GM13976 (cell line): ENCODE results near the gene IKBKG.
"Not testable (repeated sequence)": the region's sequence is repeated elsewhere in the genome, so short reads cannot be mapped to it uniquely, and the experiment has no call there.

Experiments used
- DNase-seq: peaks from one replicate; pipeline ENCODE4 v3.0.0; 2012; ENCODE audit warnings: low spot score
- CTCF ChIP-seq: IDR thresholded peaks from 2 replicates; pipeline ENCODE4 v1.5.1; 2012; ENCODE audit warnings: borderline replicate concordance, mild to moderate bottlenecking; ENCODE audit not compliant: insufficient read depth; ENCODE audit errors: extremely low read depth, missing control alignments, control extremely low read depth
- in situ Hi-C: fragments of 300-500 bp; cut with MboI; formaldehyde crosslinking; loops from one replicate; pipeline ENCODE4 v1.12.0; 2022; ENCODE audit warnings: low sequenced_read_pairs, mixed read lengths, inconsistent platforms; ENCODE audit not compliant: unreplicated experiment

The IKBKG gene

GRCh38 chrX:154549766-154550165, 2.3 kb downstream of the IKBKG start:
- DNase-seq, result no peak
- in situ Hi-C loops, result loop anchor here (25.0 kb wide), 1 partner anchor 537 kb away; the partner anchor contains the start of gene IRAK1
- no peak for TF ChIP-seq CTCF

- in situ Hi-C loops, DNase-seq: not testable (repeated sequence)
These were observed 4.8 kb downstream of the IKBKG start for GRCh38 chrX:154552112-154552806.

GRCh38 chrX:154558060-154558690, 10.8 kb downstream of the IKBKG start:
- not testable (repeated sequence) for DNase-seq

GRCh38 chrX:154558896-154559295, 11.5 kb downstream of the IKBKG start:
- DNase-seq, in situ Hi-C loops: not testable (repeated sequence)

More at GRCh38 chrX:154558060-154558690, 10.8 kb downstream of the IKBKG start:
- in situ Hi-C loops, result not testable (repeated sequence)

- in situ Hi-C loops, DNase-seq: not testable (repeated sequence)
These were observed 12.9 kb downstream of the IKBKG start for GRCh38 chrX:154560326-154560725.

- in situ Hi-C loops, DNase-seq: not testable (repeated sequence)
These were observed 14.9 kb downstream of the IKBKG start for GRCh38 chrX:154562295-154562694.

GRCh38 chrX:154570361-154570760, 22.9 kb downstream of the IKBKG start:
- in situ Hi-C loops, DNase-seq: not testable (repeated sequence)

GRCh38 chrX:154573061-154573460, 25.6 kb downstream of the IKBKG start:
- DNase-seq, in situ Hi-C loops: not testable (repeated sequence)

GRCh38 chrX:154575076-154575475, 27.7 kb downstream of the IKBKG start:
- in situ Hi-C loops, result loop anchor here (25.0 kb wide), 2 partner anchors 162 to 262 kb away; partner anchors contain the start of gene SMIM9
- not testable (repeated sequence) for DNase-seq

- not testable (repeated sequence) for DNase-seq
- in situ Hi-C loops, result loop anchor here (25.0 kb wide), 2 partner anchors 154 to 254 kb away; partner anchors contain the start of gene SMIM9
These were observed 35.6 kb downstream of the IKBKG start for GRCh38 chrX:154582994-154583393.

GRCh38 chrX:154584585-154585183, 37.3 kb downstream of the IKBKG start, which contains the start of gene CTAG1A:
Gene CTAG1A (plus strand): TSS chrX:154585133. CDS start chrX:154585207, 74 bp downstream.
- DNase-seq, result not testable (repeated sequence)
- in situ Hi-C loops, result loop anchor here (25.0 kb wide), 2 partner anchors 153 to 253 kb away; partner anchors contain the start of gene SMIM9

GRCh38 chrX:154590415-154590814, 43.0 kb downstream of the IKBKG start:
- DNase-seq, result not testable (repeated sequence)
- in situ Hi-C loops, result loop anchor here (25.0 kb wide), 2 partner anchors 147 to 247 kb away; partner anchors contain the start of gene SMIM9
